ENCODE results near the gene OLFM3.

Gene OLFM3

DNA sequence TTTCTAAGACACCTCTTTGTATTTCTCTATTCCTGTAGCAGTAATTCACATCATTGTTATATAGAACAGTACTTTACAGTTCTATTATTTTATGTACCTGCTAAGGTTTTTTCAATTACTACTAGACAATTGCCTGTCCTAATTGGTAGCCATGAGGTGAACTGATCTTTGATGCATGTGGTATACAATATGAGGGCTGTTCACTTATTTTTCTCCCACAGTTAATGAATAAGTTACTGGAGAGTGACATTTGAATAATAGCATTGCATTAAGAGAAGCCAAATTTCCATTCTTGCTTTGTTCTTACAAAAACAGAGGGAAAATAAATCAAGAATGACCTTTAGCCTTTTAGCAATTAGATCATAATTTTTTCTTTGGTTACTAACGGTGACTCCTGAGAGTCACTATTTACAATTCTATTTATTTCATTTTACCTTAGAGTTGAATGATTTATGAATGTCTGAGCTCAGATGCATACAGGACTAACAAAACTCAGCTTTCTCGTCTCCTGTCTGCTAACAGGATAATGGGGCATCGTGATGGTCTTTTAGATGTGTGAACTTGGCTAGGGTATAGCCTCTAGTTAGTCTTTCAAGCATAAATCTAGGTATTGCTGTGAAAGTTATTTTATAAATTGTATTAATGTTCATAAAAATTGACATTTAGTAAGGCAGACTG lies 54.1 kb downstream of the OLFM3 start:
- H3K9me3 ChIP-seq (ENCODE audit: control insufficient read depth, low read length) = no peaks in the 10 kb centered on the region
- H3K27me3 ChIP-seq (ENCODE audit: control insufficient read depth, insufficient read depth, low read length) = no peaks in the 10 kb centered on the region
- no peaks in the 10 kb centered on the region for H3K36me3 ChIP-seq (ENCODE audit: control insufficient read depth, insufficient read depth, low read length)
- no peak overlapping the region for H3K9ac ChIP-seq (ENCODE audit: low read length)
- H3K4me1 ChIP-seq (ENCODE audit: control insufficient read depth, insufficient read depth, low read length) = no peaks in the 10 kb centered on the region
- H3K4me3 ChIP-seq (ENCODE audit: low read length) = no peak overlapping the region

DNA sequence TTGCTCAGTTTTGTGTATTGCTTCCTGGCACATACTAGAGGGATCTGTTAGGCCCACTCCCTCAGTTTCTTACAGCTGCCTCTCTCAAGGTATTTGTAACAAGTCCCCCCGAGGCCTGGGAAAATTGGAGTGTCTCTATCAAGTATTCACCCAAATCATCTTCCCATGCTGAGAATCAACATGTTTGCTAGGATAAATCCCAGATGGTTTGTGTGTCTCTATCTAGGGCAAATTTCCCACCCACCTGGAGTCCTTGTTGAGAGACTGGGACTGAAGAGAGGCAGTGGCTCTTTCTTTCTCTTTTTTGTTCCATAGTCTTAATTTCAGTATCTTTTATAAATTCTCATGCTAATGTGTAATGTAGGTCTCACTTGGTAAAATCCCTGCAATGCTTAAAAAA lies 58.0 kb downstream of the OLFM3 start:
- no peaks in the 10 kb centered on the region for H3K9me3 ChIP-seq (ENCODE audit: control insufficient read depth, low read length)

DNA sequence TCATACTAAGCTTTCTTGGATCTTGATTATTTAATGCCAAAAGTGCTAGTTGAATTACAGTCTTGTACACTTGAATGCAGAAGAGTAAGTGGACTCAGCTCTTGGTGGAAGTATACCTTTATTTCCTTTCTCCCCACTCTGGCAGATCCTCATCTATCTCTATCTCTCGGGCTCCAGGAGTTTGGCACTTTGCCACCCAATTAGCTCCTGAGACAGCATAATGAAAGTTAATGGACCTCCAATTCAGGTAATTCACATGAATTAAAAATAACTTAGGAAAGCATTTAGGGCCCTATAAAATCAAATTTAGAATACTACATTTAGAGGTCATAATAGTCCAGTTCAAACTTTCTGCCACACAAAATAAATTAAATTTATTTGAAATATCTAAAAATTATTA lies 67.4 kb downstream of the OLFM3 start:
- Histone ChIP-seq H3K4me3 (ENCODE audit: low read length) (no peak overlapping the region), H3K9ac (ENCODE audit: low read length) (no peak overlapping the region), H3K4me1 (ENCODE audit: control insufficient read depth, insufficient read depth, low read length) (no peaks in the 10 kb centered on the region), H3K36me3 (ENCODE audit: control insufficient read depth, insufficient read depth, low read length) (no peaks in the 10 kb centered on the region), H3K9me3 (ENCODE audit: control insufficient read depth, low read length) (no peaks in the 10 kb centered on the region), H3K27me3 (ENCODE audit: control insufficient read depth, insufficient read depth, low read length) (no peaks in the 10 kb centered on the region)

More for the DNA sequence above, 58.0 kb downstream of the OLFM3 start:
- Histone ChIP-seq H3K9ac (ENCODE audit: low read length) (no peak overlapping the region), H3K4me3 (ENCODE audit: low read length) (no peak overlapping the region), H3K36me3 (ENCODE audit: control insufficient read depth, insufficient read depth, low read length) (no peaks in the 10 kb centered on the region), H3K4me1 (ENCODE audit: control insufficient read depth, insufficient read depth, low read length) (no peaks in the 10 kb centered on the region), H3K27me3 (ENCODE audit: control insufficient read depth, insufficient read depth, low read length) (no peaks in the 10 kb centered on the region)

DNA sequence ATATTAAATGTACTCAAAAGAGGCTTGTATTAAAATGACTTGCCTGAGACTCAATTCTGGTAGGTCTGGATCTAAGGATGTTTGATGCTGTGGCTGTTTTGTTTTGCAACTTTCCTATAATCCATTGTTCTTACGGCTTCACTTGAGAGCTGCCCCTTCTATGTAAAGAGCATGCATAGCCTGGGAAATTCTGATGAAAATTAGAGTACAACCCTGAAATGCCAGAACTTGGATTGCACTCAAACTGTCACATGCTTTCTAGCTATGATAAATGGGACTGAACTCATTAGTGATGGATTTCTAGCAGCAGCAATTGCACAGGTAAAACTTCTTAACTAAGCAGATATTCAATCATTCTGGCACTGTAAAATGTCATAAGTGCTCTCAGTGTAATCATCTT lies 67.9 kb downstream of the OLFM3 start:
- no peaks in the 10 kb centered on the region for H3K36me3 ChIP-seq (ENCODE audit: control insufficient read depth, insufficient read depth, low read length)
- H3K9ac ChIP-seq (ENCODE audit: low read length) = no peak overlapping the region
- no peaks in the 10 kb centered on the region for H3K27me3 ChIP-seq (ENCODE audit: control insufficient read depth, insufficient read depth, low read length)
- no peaks in the 10 kb centered on the region for H3K4me1 ChIP-seq (ENCODE audit: control insufficient read depth, insufficient read depth, low read length)
- H3K4me3 ChIP-seq (ENCODE audit: low read length) = no peak overlapping the region
- H3K9me3 ChIP-seq (ENCODE audit: control insufficient read depth, low read length) = no peaks in the 10 kb centered on the region

DNA sequence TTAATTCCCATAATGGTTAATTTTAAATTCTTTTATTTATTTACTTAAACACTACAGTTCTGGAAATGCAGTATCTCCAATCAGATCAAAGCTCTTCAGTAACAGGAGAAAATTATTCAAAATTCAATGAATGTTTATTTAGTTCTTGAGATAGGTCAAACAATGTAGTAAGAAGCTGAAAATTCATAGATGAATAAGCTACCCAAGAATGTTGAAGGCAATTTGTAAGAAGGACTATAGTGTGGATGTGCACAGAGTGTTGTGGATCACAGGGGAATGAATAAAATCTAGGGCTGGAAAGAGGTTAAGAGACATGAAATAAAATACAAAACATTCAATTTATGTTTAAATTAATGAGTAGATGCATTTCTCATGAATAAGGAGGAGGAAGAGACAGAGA lies 72.0 kb downstream of the OLFM3 start:
- H3K4me3 ChIP-seq (ENCODE audit: low read length) = no peak overlapping the region
- H3K9me3 ChIP-seq (ENCODE audit: control insufficient read depth, low read length) = no peaks in the 10 kb centered on the region
- H3K27me3 ChIP-seq (ENCODE audit: control insufficient read depth, insufficient read depth, low read length) = no peaks in the 10 kb centered on the region
- H3K9ac ChIP-seq (ENCODE audit: low read length) = no peak overlapping the region
- no peaks in the 10 kb centered on the region for H3K4me1 ChIP-seq (ENCODE audit: control insufficient read depth, insufficient read depth, low read length)
- no peaks in the 10 kb centered on the region for H3K36me3 ChIP-seq (ENCODE audit: control insufficient read depth, insufficient read depth, low read length)

DNA sequence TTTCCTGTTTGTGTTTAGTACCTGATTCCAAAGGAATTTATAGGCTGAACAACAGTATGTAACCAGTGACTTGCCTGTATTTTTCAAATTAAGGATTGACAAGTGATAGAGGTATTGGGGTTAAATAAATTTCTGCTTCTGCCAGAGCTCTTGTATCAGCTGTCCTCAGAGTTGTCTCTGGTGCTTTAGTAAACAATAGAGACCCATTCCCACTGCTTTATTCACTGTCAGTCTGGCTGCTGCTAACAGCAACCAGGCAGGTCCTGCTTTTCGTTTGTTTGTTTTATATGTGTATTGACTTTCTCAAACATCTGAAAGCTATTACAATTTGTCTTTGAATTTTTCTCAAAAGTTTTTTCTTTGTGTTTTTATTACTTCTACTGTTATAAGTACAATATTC lies 76.1 kb downstream of the OLFM3 start:
- Histone ChIP-seq H3K27me3 (ENCODE audit: control insufficient read depth, insufficient read depth, low read length) (no peaks in the 10 kb centered on the region), H3K4me1 (ENCODE audit: control insufficient read depth, insufficient read depth, low read length) (no peaks in the 10 kb centered on the region), H3K36me3 (ENCODE audit: control insufficient read depth, insufficient read depth, low read length) (no peaks in the 10 kb centered on the region), H3K9me3 (ENCODE audit: control insufficient read depth, low read length) (no peaks in the 10 kb centered on the region), H3K4me3 (ENCODE audit: low read length) (no peak overlapping the region), H3K9ac (ENCODE audit: low read length) (no peak overlapping the region)

DNA sequence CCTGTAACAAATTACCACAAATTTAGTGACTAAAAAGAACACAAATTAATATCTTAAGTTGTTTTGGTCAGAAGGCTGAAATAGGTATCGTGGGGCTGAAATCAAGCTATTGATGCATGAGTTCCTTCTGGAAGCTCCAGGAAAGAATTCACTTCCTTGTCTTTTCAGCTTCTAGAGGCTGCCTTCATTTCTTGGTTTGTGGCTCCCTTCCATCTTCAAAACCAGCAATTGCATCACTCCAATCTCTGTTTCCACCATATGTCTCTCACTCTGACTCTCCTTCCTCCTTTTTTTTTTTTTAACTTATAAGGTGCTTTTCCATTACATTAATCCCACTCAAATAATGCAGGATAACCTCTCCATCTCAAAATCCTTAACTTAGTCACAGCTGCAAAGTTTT lies 78.4 kb downstream of the OLFM3 start:
- Histone ChIP-seq H3K36me3 (ENCODE audit: control insufficient read depth, insufficient read depth, low read length) (no peaks in the 10 kb centered on the region), H3K27me3 (ENCODE audit: control insufficient read depth, insufficient read depth, low read length) (no peaks in the 10 kb centered on the region), H3K9me3 (ENCODE audit: control insufficient read depth, low read length) (no peaks in the 10 kb centered on the region)

DNA sequence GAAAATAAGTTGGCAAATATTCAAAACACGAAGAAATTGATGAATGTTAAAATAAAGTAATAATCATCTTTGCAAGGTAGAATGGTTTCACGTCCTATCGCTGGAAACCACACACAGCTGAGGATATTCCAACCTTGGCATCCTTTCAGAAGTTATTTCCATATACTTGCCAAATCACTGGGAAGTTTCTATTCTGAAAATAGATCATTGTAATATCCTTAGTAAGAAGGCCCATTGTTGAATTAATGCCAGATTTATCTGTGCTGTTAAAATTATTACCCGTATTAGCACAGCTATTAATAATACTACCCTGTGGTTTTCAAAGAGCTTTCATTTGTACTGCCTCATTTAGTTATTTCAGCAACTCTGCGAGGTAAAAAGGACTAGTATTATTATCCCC lies 81.1 kb downstream of the OLFM3 start:
- Histone ChIP-seq H3K9me3 (ENCODE audit: control insufficient read depth, low read length) (no peaks in the 10 kb centered on the region), H3K9ac (ENCODE audit: low read length) (no peak overlapping the region), H3K4me3 (ENCODE audit: low read length) (no peak overlapping the region), H3K4me1 (ENCODE audit: control insufficient read depth, insufficient read depth, low read length) (no peaks in the 10 kb centered on the region), H3K27me3 (ENCODE audit: control insufficient read depth, insufficient read depth, low read length) (no peaks in the 10 kb centered on the region), H3K36me3 (ENCODE audit: control insufficient read depth, insufficient read depth, low read length) (no peaks in the 10 kb centered on the region)

More for the DNA sequence above, 78.4 kb downstream of the OLFM3 start:
- Histone ChIP-seq H3K9ac (ENCODE audit: low read length) (no peak overlapping the region), H3K4me3 (ENCODE audit: low read length) (no peak overlapping the region), H3K4me1 (ENCODE audit: control insufficient read depth, insufficient read depth, low read length) (no peaks in the 10 kb centered on the region)

DNA sequence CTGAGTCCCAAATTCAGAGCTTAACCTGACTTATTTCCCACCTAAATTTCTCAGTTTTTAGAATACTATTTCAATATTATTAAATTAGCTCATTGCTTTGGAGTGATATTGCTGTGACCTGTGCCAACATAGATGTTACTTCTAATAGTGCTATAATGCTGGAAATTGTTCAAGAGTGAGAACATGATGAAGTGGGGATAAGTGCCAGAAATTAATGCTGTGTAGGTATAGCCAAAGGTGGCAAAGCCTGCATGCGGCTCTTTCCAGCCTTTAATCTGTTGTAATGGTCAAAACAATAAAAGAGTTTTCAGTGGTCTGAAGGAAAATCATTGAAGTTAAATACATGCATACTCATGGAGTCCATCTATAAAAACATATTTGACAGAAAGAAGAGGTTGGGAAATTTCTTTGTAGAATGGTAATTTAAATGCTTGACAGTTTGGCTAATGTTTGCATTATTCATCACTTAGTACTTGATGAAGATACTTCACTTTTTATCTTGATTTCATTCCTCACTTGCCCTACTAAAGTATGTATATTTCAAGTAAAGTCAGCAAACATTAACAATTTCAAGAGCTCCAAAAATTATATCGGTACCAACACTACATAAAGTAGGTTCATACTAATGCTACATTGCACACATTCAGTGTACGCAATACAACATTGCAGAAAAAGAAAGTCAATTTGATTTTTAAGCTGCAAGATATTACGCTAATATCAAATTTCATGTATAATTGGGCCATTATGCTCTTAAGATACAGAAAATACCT lies 82.1 kb downstream of the OLFM3 start:
- Histone ChIP-seq H3K27me3 (ENCODE audit: control insufficient read depth, insufficient read depth, low read length) (no peaks in the 10 kb centered on the region), H3K36me3 (ENCODE audit: control insufficient read depth, insufficient read depth, low read length) (no peaks in the 10 kb centered on the region), H3K9me3 (ENCODE audit: control insufficient read depth, low read length) (no peaks in the 10 kb centered on the region), H3K9ac (ENCODE audit: low read length) (no peak overlapping the region), H3K4me1 (ENCODE audit: control insufficient read depth, insufficient read depth, low read length) (no peaks in the 10 kb centered on the region), H3K4me3 (ENCODE audit: low read length) (no peak overlapping the region)

DNA sequence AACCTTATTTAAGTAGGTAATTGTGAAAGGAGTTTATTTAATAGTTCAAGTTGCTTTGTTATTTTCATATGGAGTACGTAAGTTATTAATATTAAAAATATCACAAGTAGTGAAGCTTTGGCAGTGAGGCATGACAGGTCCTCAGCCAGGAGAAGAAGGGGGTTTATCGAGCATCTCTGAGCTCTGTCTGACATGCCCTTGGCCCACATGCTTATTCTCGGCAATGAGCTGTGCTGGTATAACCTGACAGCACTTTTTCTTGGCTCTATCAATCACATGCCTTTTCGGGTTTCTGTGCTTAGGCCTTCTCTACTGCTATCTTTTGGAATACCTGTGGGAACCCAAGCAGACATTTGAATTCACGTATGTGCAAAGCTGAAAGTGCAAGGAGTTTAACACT lies 84.8 kb downstream of the OLFM3 start:
- Histone ChIP-seq H3K27me3 (ENCODE audit: control insufficient read depth, insufficient read depth, low read length) (no peaks in the 10 kb centered on the region), H3K9me3 (ENCODE audit: control insufficient read depth, low read length) (no peaks in the 10 kb centered on the region)

DNA sequence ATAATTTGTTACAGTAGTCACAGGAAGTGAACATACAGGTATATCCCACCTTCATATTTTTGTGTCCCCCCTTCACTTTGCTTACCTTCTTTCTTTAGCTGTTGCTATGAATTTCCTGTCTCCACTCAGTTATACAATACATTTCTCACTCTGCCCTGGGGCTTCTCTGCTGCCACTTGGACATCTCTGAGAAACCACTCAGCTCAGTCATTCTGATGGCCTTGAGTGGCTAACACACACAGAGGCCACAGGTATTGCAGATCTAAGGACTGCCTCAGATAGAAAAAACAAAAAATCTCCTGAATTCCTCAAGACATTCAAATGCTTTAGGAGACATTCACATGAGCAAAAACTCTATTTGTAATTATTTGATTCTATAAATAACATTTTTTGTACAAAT lies 87.7 kb downstream of the OLFM3 start:
- Histone ChIP-seq H3K4me3 (ENCODE audit: low read length) (no peak overlapping the region), H3K9ac (ENCODE audit: low read length) (no peak overlapping the region), H3K36me3 (ENCODE audit: control insufficient read depth, insufficient read depth, low read length) (no peaks in the 10 kb centered on the region), H3K27me3 (ENCODE audit: control insufficient read depth, insufficient read depth, low read length) (no peaks in the 10 kb centered on the region), H3K9me3 (ENCODE audit: control insufficient read depth, low read length) (no peaks in the 10 kb centered on the region), H3K4me1 (ENCODE audit: control insufficient read depth, insufficient read depth, low read length) (no peaks in the 10 kb centered on the region)

More for the DNA sequence above, 84.8 kb downstream of the OLFM3 start:
- no peaks in the 10 kb centered on the region for H3K36me3 ChIP-seq (ENCODE audit: control insufficient read depth, insufficient read depth, low read length)
- no peaks in the 10 kb centered on the region for H3K4me1 ChIP-seq (ENCODE audit: control insufficient read depth, insufficient read depth, low read length)
- H3K4me3 ChIP-seq (ENCODE audit: low read length) = no peak overlapping the region
- no peak overlapping the region for H3K9ac ChIP-seq (ENCODE audit: low read length)

DNA sequence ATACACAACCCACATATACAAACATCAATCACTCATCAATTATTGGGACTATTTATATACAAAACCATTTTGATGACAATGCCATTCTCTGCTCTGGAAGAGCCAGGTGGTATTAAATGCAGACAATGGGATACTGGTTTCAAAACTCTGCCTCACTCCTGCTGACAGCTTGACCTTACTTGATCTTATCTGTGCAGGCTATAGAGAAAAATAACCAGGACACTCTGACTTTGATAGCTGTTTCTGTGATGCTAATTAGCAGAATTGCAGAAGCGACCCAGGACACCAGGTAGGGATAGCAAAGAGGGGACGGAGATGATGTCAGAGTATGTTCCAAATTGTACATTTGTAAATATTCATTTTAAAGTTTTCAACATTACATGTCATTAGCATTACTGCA lies 89.5 kb downstream of the OLFM3 start:
- no peaks in the 10 kb centered on the region for H3K9me3 ChIP-seq (ENCODE audit: control insufficient read depth, low read length)
- no peaks in the 10 kb centered on the region for H3K4me1 ChIP-seq (ENCODE audit: control insufficient read depth, insufficient read depth, low read length)
- no peak overlapping the region for H3K9ac ChIP-seq (ENCODE audit: low read length)
- no peaks in the 10 kb centered on the region for H3K36me3 ChIP-seq (ENCODE audit: control insufficient read depth, insufficient read depth, low read length)
- no peak overlapping the region for H3K4me3 ChIP-seq (ENCODE audit: low read length)
- H3K27me3 ChIP-seq (ENCODE audit: control insufficient read depth, insufficient read depth, low read length) = no peaks in the 10 kb centered on the region
